HL-60 (cell line): ENCODE data around the gene LPXN.
A peak's percentile ranks its signal among the peaks of the same experiment; 100 is the strongest.

Experiments
- DNase-seq, 2 experiments: peaks; one replicate each; pipeline ENCODE4 v3.0.0-alpha.2; 2010 to 2020; ENCODE audit warnings: low read depth in 1 of 2, low spot score in 1 of 2
- H3K27ac ChIP-seq: fragments of 250-450 bp; sonication (Bioruptor Pico); replicated peaks from 2 replicates; pipeline ENCODE4 v1.5.1; 2020; ENCODE audit warnings: mild to moderate bottlenecking, moderate library complexity
- H3K27me3 ChIP-seq: fragments of 250-450 bp; sonication (Bioruptor Pico); 2 replicates; pipeline ENCODE4 v1.5.1; 2021; ENCODE audit warnings: mild to moderate bottlenecking, moderate library complexity; ENCODE audit not compliant: insufficient read depth, poor library complexity, severe bottlenecking
- H3K4me3 ChIP-seq: replicated peaks from 2 replicates; pipeline ENCODE4 v1.5.1; 2011; ENCODE audit warnings: mild to moderate bottlenecking, control low read depth, low read length; ENCODE audit not compliant: insufficient read depth
- CTCF ChIP-seq: IDR thresholded peaks from one replicate; pipeline ENCODE4 v1.5.1; 2011; ENCODE audit warnings: low read length, control low read depth, inconsistent platforms; ENCODE audit not compliant: insufficient read depth
- GABPA ChIP-seq: IDR thresholded peaks from 2 replicates; pipeline ENCODE4 v1.6.1; 2012; ENCODE audit warnings: low read depth
- POLR2AphosphoS5 ChIP-seq: IDR thresholded peaks from 2 replicates; pipeline ENCODE4 v1.6.1; 2012; ENCODE audit warnings: low read depth
- SPI1 ChIP-seq: IDR thresholded peaks from 2 replicates; pipeline ENCODE4 v1.6.1; 2012; ENCODE audit warnings: low read depth, mild to moderate bottlenecking, borderline replicate concordance
- TF ChIP-seq, protein P1 (sequence below): IDR thresholded peaks from 2 replicates; pipeline ENCODE4 v1.6.1; 2012; ENCODE audit warnings: low read depth; ENCODE audit not compliant: insufficient replicate concordance

LPXN gene

DNA sequence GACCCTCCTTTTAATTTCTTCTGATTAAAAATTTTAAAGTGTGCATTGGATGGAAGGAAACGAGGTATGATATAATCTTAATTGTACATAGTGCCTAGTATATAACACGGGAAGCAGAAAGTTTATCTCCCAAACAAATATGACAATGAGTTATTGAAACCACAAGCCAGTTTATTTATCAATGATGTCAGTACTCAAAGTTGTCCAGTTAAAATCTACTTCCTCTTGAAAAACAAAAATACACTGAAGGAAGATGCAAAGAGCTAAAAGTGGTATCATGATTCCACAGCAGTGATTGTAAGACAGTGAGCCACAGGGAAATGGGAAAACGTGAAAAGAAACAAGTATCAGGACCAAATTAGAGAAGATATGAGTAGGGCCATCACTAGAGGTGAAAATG is 48.9 kb downstream of the LPXN start:
- Histone ChIP-seq H3K27me3 (no peaks in the 10 kb centered on the region), H3K27ac (peak overlapping the region; percentile 4; the same call in 1 of the 2 replicates), H3K4me3 (no peak overlapping the region)
- DNase-seq, result no peak
- no peak for TF ChIP-seq SPI1
- no peak for TF ChIP-seq GABPA
- no peak for TF ChIP-seq POLR2AphosphoS5
- TF ChIP-seq, protein P1, sequence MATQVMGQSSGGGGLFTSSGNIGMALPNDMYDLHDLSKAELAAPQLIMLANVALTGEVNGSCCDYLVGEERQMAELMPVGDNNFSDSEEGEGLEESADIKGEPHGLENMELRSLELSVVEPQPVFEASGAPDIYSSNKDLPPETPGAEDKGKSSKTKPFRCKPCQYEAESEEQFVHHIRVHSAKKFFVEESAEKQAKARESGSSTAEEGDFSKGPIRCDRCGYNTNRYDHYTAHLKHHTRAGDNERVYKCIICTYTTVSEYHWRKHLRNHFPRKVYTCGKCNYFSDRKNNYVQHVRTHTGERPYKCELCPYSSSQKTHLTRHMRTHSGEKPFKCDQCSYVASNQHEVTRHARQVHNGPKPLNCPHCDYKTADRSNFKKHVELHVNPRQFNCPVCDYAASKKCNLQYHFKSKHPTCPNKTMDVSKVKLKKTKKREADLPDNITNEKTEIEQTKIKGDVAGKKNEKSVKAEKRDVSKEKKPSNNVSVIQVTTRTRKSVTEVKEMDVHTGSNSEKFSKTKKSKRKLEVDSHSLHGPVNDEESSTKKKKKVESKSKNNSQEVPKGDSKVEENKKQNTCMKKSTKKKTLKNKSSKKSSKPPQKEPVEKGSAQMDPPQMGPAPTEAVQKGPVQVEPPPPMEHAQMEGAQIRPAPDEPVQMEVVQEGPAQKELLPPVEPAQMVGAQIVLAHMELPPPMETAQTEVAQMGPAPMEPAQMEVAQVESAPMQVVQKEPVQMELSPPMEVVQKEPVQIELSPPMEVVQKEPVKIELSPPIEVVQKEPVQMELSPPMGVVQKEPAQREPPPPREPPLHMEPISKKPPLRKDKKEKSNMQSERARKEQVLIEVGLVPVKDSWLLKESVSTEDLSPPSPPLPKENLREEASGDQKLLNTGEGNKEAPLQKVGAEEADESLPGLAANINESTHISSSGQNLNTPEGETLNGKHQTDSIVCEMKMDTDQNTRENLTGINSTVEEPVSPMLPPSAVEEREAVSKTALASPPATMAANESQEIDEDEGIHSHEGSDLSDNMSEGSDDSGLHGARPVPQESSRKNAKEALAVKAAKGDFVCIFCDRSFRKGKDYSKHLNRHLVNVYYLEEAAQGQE, result no peak
- TF ChIP-seq CTCF, result no peak

- H3K4me3 ChIP-seq, result peak overlapping the region; percentile 26
- TF ChIP-seq GABPA, result 0 out of 2 replicates have a peak, but pooled peaks have one; percentile 4
- TF ChIP-seq CTCF, result no peak
- TF ChIP-seq POLR2AphosphoS5, result peak; percentile 88
- peak; percentile 77 for TF ChIP-seq SPI1
- peak; percentile 75 to 79 for DNase-seq
- peak overlapping the region; percentile 77 for H3K27ac ChIP-seq
- no peaks in the 10 kb centered on the region for H3K27me3 ChIP-seq
These were observed 50.5 kb downstream of the LPXN start for GRCh38 chr11:58525037-58525614.

DNA sequence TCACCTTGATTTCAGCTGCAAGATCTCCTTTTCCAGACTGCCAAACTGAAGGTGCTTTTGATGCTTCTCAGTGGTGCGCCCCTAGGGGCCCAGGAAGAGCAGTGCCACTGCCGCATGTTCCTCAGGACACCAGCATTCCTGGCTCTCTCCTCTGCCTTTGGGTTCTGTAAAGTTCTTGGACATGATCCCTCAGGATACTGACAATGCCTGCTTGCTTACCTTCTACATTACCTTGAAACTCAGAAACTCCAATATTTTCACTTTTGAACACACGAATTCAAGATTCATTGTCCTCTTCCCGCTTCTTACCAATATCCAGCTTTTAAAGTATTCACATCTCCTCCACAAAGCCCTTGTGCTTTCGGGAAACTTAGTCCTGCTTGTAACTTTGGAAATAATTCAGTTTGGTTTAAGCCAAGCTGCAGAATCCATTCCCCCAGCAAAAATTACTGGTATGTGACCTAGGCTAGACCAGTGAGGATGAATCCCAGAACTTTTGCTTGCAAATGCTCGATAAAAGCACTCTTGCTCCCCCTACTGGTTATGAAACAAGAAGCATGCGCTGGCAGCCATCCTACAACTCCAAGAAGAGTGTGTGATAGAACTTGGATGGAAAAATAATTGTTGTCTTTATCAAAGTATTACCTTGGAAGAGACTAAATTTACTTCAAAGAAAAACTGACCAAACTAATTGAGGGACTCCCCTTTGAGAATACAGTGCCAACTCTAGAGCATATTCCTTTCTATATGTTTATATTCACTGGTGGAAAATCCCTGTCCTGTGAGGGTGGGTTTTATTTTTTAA is 51.2 kb downstream of the LPXN start:
- TF ChIP-seq CTCF, result peak; percentile 81
- no peak for TF ChIP-seq POLR2AphosphoS5
- peak; percentile 68 to 69 for DNase-seq
- Histone ChIP-seq H3K27me3 (no peaks in the 10 kb centered on the region), H3K4me3 (peak overlapping the region; percentile 26), H3K27ac (peak overlapping the region; percentile 77)

- Histone ChIP-seq H3K27me3 (no peaks in the 10 kb centered on the region), H3K4me3 (no peak overlapping the region), H3K27ac (no peak overlapping the region)
- TF ChIP-seq GABPA (no peak), CTCF (peak; percentile 36)
- peak in 1 of 2 experiments; percentile 42 for DNase-seq
These were observed 61.8 kb downstream of the LPXN start for GRCh38 chr11:58513747-58514367.
